HepG2 (cell line): ENCODE results near the gene NMT2. TPM values are rescaled to one million over a fixed set of nuclear protein-coding genes. Genes with fewer than 3 reads are reported as not detected.

Experiments
- ATAC-seq: fragments of 200-7000 bp; cut with Tn5 transposase; 3 replicates; pipeline ENCODE4 v1.9.1; 2020; ENCODE audit warnings: mild to moderate bottlenecking, moderate library complexity
- BruUV-seq: library from RNA; stranded (reverse); fragments of 400-500 nt; replicated peaks from 2 replicates; lab custom pipeline; 2021; lab: Mats Ljungman, UMichigan
- CTCF ChIA-PET: fragments of 300-600 bp; formaldehyde crosslinking; extraction: SDS; loops from one replicate; lab custom pipeline; 2021; ENCODE audit warnings: low total read pairs, inconsistent platforms, low intra/inter-chr PET ratio; lab: Yijun Ruan, JAX
- POLR2A ChIA-PET: fragments of 350-600 bp; sonication (Branson Sonifier 250); formaldehyde crosslinking; loops from one replicate; lab custom pipeline; 2020; ENCODE audit warnings: antibody characterized with exemption, inconsistent platforms; lab: Yijun Ruan, JAX
- DNase-seq: peaks from one replicate; pipeline ENCODE4 v3.0.0-alpha.2; 2015; ENCODE audit warnings: low spot score
- FAIRE-seq: peaks from 3 replicates; lab custom pipeline; 2011; peaks lifted over from hg19 to GRCh38; lab: Jason Lieb, UNC
- H2AFZ ChIP-seq: one replicate; pipeline ENCODE4 v1.6.1; 2011; ENCODE audit warnings: low read length, inconsistent platforms
- H3K27ac ChIP-seq: fragments of 300-600 bp; 3 replicates; pipeline ENCODE4 v1.8.0; 2011; ENCODE audit warnings: mixed run types, mild to moderate bottlenecking, mixed read lengths, low read length, inconsistent platforms; ENCODE audit not compliant: insufficient read depth; ENCODE audit errors: extremely low read length
- H3K27me3 ChIP-seq, 2 experiments: fragments of 200-600 bp in 1 of 2; 2 replicates in 1 of 2; 3 replicates in 1 of 2; pipeline versions ENCODE4 v1.6.0 to v1.8.0; 2011; ENCODE audit warnings: low read length in 2 of 2, mild to moderate bottlenecking in 2 of 2, moderate library complexity in 2 of 2, inconsistent platforms in 1 of 2; ENCODE audit not compliant: insufficient read depth in 2 of 2, control insufficient read depth in 1 of 2
- H3K36me3 ChIP-seq, 2 experiments: fragments of 200-600 bp in 1 of 2; replicated peaks in 1 of 2; 2 replicates in 1 of 2; 3 replicates in 1 of 2; pipeline versions ENCODE4 v1.5.1 to v1.8.0; 2011; ENCODE audit warnings: low read length in 2 of 2, inconsistent platforms in 1 of 2; ENCODE audit not compliant: insufficient read depth in 2 of 2, control insufficient read depth in 1 of 2
- H3K4me1 ChIP-seq: 2 replicates; pipeline ENCODE4 v1.5.1; 2012; ENCODE audit warnings: low read length, inconsistent platforms; ENCODE audit not compliant: insufficient read depth
- H3K4me2 ChIP-seq: 2 replicates; pipeline ENCODE4 v1.6.0; 2011; ENCODE audit warnings: low read depth, low read length, inconsistent platforms
- H3K4me3 ChIP-seq, 3 experiments: fragments of 200-600 bp in 1 of 3; sonication (generic), shearing (Covaris generic) in 1 of 3; replicated peaks in 1 of 3; 2 replicates each; pipeline ENCODE4 v1.5.1; 2011 to 2016; ENCODE audit warnings: low read length in 3 of 3, inconsistent platforms in 2 of 3, low read depth in 2 of 3, mild to moderate bottlenecking in 2 of 3, control low read depth in 1 of 3, mixed read lengths in 1 of 3; ENCODE audit not compliant: insufficient read depth in 1 of 3
- H3K79me2 ChIP-seq: one replicate; pipeline ENCODE4 v1.6.1; 2011; ENCODE audit warnings: low read length, inconsistent platforms; ENCODE audit not compliant: insufficient read depth
- H3K9ac ChIP-seq: 2 replicates; pipeline ENCODE4 v1.6.0; 2011; ENCODE audit warnings: mild to moderate bottlenecking, low read depth, low read length, inconsistent platforms; ENCODE audit not compliant: insufficient read depth
- H3K9me3 ChIP-seq: 2 replicates; pipeline ENCODE4 v1.5.1; 2012; ENCODE audit warnings: mild to moderate bottlenecking, low read length
- H4K20me1 ChIP-seq: 2 replicates; pipeline ENCODE4 v1.6.0; 2011; ENCODE audit warnings: inconsistent platforms, mild to moderate bottlenecking, low read length, moderate library complexity; ENCODE audit not compliant: insufficient read depth
- KDM4B ChIP-seq: sonication (generic); formaldehyde crosslinking; IDR thresholded peaks from 2 replicates; pipeline ENCODE4 v1.4.0; 2020; ENCODE audit warnings: missing genetic modification reagents
- MBD4 ChIP-seq: IDR thresholded peaks from 2 replicates; pipeline ENCODE4 v1.6.1; 2012; ENCODE audit warnings: low read length, inconsistent platforms, borderline replicate concordance
- MTERF4 ChIP-seq: sonication (generic); formaldehyde crosslinking; IDR thresholded peaks from 2 replicates; pipeline ENCODE4 v1.8.0; 2023; ENCODE audit warnings: mild to moderate bottlenecking, missing genetic modification reagents
- RFX5 ChIP-seq: IDR thresholded peaks from 2 replicates; pipeline ENCODE4 v1.6.1; 2011; ENCODE audit warnings: low read depth, low read length, improper control_type of control experiment
- SALL2 ChIP-seq: sonication (generic); formaldehyde crosslinking; IDR thresholded peaks from 2 replicates; pipeline ENCODE4 v1.8.1; 2023; ENCODE audit warnings: mild to moderate bottlenecking, missing genetic modification reagents, inconsistent platforms
- SOX13 ChIP-seq, 3 experiments: fragments of 450-650 bp in 1 of 3; sonication (generic) in 1 of 3; formaldehyde crosslinking in 1 of 3; IDR thresholded peaks in 2 of 3; conservative IDR thresholded peaks in 1 of 3; 2 replicates each; pipeline versions ENCODE4 v1.5.0 to v1.6.1; 2016 to 2020; ENCODE audit warnings: antibody characterized with exemption in 1 of 3, mild to moderate bottlenecking in 1 of 3, missing compliant biosample characterization in 1 of 3, missing genetic modification reagents in 1 of 3, moderate library complexity in 1 of 3
- TAF1 ChIP-seq: sonication (generic); formaldehyde crosslinking; IDR thresholded peaks from 2 replicates; pipeline ENCODE4 v1.4.0; 2020; ENCODE audit warnings: missing genetic modification reagents
- TCF12 ChIP-seq, 2 experiments: fragments of 450-650 bp in 1 of 2; sonication (generic) in 1 of 2; formaldehyde crosslinking in 1 of 2; IDR thresholded peaks; 2 replicates each; pipeline versions ENCODE4 v1.6.1 to v1.8.0; 2017 to 2022; ENCODE audit warnings: antibody characterized with exemption in 1 of 2, mild to moderate bottlenecking in 1 of 2, missing genetic modification reagents in 1 of 2, moderate library complexity in 1 of 2
- ZFP90 ChIP-seq: sonication (generic); formaldehyde crosslinking; IDR thresholded peaks from 2 replicates; pipeline ENCODE4 v1.8.0; 2022; ENCODE audit warnings: missing genetic modification reagents, mild to moderate bottlenecking, inconsistent platforms, borderline replicate concordance
- ZNF350 ChIP-seq: sonication (generic); formaldehyde crosslinking; IDR thresholded peaks from 2 replicates; pipeline ENCODE4 v1.4.0; 2020; ENCODE audit warnings: mild to moderate bottlenecking, low read depth, missing genetic modification reagents, borderline replicate concordance
- ZNF761 ChIP-seq: sonication (generic); formaldehyde crosslinking; conservative IDR thresholded peaks from 2 replicates; pipeline ENCODE4 v1.4.0; 2020; ENCODE audit warnings: mild to moderate bottlenecking, missing genetic modification reagents
- ZNF782 ChIP-seq: sonication (generic); formaldehyde crosslinking; IDR thresholded peaks from 2 replicates; pipeline ENCODE4 v1.4.0; 2020; ENCODE audit warnings: missing genetic modification reagents, mild to moderate bottlenecking, borderline replicate concordance
- ZNF816 ChIP-seq: sonication (generic); formaldehyde crosslinking; IDR thresholded peaks from 2 replicates; pipeline ENCODE4 v1.8.0; 2022; ENCODE audit warnings: missing genetic modification reagents, mild to moderate bottlenecking, borderline replicate concordance
- ZNF841 ChIP-seq: sonication (generic); formaldehyde crosslinking; IDR thresholded peaks from 2 replicates; pipeline ENCODE4 v1.8.1; 2023; ENCODE audit warnings: missing genetic modification reagents, borderline replicate concordance
- ZSCAN12 ChIP-seq: sonication (generic); formaldehyde crosslinking; IDR thresholded peaks from 2 replicates; pipeline ENCODE4 v1.9.0; 2021; ENCODE audit warnings: mild to moderate bottlenecking, missing genetic modification reagents
- WGBS: methylation state at CpG from one replicate; pipeline ENCODE4 v1.1.6; 2017; ENCODE audit warnings: low lambda C conversion rate; 5-methylcytosine and 5-hydroxymethylcytosine counted together
- in situ Hi-C: cut with HindIII; loops from 2 replicates; pipeline ENCODE4 v1.10.0; 2017; ENCODE audit warnings: low pct_unique_long_range_greater_than_20kb; ENCODE audit not compliant: extremely low pct_ligation_motif_present
- intact Hi-C: fragments of 100-400 bp; cut with micrococcal nuclease; formaldehyde crosslinking; loops from one replicate; pipeline ENCODE4 v1.10.0; 2022; ENCODE audit not compliant: unreplicated experiment
- polyA plus RNA-seq, 8 experiments: library from polyadenylated mRNA; depleted of rRNA in 3 of 8; stranded (reverse) in 7 of 8; unstranded in 1 of 8; fragments of >200 nt; fragmentation: Illumina TruSeq in 4 of 8; extraction: Trizol in 4 of 8; gene quantifications; 2 replicates each; pipeline versions ENCODE4 v1.2.1 to v1.2.3, GENCODE V29; 2011 to 2016; ENCODE audit warnings: low read depth in 4 of 8, missing spikeins in 1 of 8, mixed read lengths in 1 of 8; ENCODE audit not compliant: insufficient read depth in 1 of 8
- total RNA-seq, 5 experiments: library from RNA; depleted of rRNA; stranded (reverse); fragments of >200 nt; fragmentation: Illumina TruSeq; extraction: Trizol; gene quantifications; 2 replicates each; pipeline ENCODE4 v1.2.3, GENCODE V29; 2016; ENCODE audit warnings: low read depth in 1 of 5
- TF ChIP-seq, protein P1 (sequence below): sonication (generic); formaldehyde crosslinking; IDR thresholded peaks from 2 replicates; pipeline ENCODE4 v1.5.0; 2020; ENCODE audit warnings: missing genetic modification reagents
- TF ChIP-seq, protein P2 (sequence below): sonication (generic); formaldehyde crosslinking; IDR thresholded peaks from 2 replicates; pipeline ENCODE4 v1.8.0; 2022; ENCODE audit warnings: mild to moderate bottlenecking, missing genetic modification reagents

Gene NMT2
- total and polyA plus RNA-seq, 2 of the 13 experiments (the other 11 are each of a cell fraction or from before 2014, with no cell fraction given): 10.1 to 23.8 TPM

GRCh38 chr10:15216700-15217099, 48.2 kb upstream of the NMT2 start:
- FAIRE-seq (no peak), ATAC-seq (no peak), DNase-seq (no peak)
- no peak for TF ChIP-seq ZNF841 (CRISPR knock-in tag)
- TF ChIP-seq SOX13 (IDR thresholded peaks at IDR 0.05): no peak
- TF ChIP-seq SOX13 (CRISPR knock-in tag; conservative IDR thresholded peaks at IDR 0.05 in 1 of 2, IDR thresholded peaks at IDR 0.05 in 1 of 2): no peak
- TF ChIP-seq MTERF4 (CRISPR knock-in tag): no peak
- no peak for TF ChIP-seq ZNF350 (CRISPR knock-in tag)
- TF ChIP-seq, protein P1, sequence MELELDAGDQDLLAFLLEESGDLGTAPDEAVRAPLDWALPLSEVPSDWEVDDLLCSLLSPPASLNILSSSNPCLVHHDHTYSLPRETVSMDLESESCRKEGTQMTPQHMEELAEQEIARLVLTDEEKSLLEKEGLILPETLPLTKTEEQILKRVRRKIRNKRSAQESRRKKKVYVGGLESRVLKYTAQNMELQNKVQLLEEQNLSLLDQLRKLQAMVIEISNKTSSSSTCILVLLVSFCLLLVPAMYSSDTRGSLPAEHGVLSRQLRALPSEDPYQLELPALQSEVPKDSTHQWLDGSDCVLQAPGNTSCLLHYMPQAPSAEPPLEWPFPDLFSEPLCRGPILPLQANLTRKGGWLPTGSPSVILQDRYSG: no peak
- no peak for TF ChIP-seq ZNF782
- no peak for TF ChIP-seq MBD4
- TF ChIP-seq TAF1: no peak
- TF ChIP-seq RFX5: no peak
- TF ChIP-seq TCF12 (IDR thresholded peaks at IDR 0.05): no peak
- TF ChIP-seq TCF12 (CRISPR knock-in tag; IDR thresholded peaks at IDR 0.05): no peak
- no peak for TF ChIP-seq KDM4B (CRISPR knock-in tag)
- TF ChIP-seq ZNF816: no peak
- no peak for TF ChIP-seq ZSCAN12 (CRISPR knock-in tag)
- TF ChIP-seq ZNF761: no peak
- no peak for TF ChIP-seq SALL2 (CRISPR knock-in tag)
- TF ChIP-seq ZFP90 (CRISPR knock-in tag): no peak
- TF ChIP-seq, protein P2, sequence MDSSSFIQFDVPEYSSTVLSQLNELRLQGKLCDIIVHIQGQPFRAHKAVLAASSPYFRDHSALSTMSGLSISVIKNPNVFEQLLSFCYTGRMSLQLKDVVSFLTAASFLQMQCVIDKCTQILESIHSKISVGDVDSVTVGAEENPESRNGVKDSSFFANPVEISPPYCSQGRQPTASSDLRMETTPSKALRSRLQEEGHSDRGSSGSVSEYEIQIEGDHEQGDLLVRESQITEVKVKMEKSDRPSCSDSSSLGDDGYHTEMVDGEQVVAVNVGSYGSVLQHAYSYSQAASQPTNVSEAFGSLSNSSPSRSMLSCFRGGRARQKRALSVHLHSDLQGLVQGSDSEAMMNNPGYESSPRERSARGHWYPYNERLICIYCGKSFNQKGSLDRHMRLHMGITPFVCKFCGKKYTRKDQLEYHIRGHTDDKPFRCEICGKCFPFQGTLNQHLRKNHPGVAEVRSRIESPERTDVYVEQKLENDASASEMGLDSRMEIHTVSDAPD (CRISPR knock-in tag): no peak
- Histone ChIP-seq H3K27ac (no peak overlapping the region), H2AFZ (no peak overlapping the region), H3K9ac (no peak overlapping the region), H3K4me2 (no peak overlapping the region), H3K4me1 (no peaks in the 10 kb centered on the region), H3K9me3 (no peaks in the 10 kb centered on the region), H3K79me2 (no peaks in the 10 kb centered on the region), H4K20me1 (no peaks in the 10 kb centered on the region), H3K27me3 (no peaks in the 10 kb centered on the region; a peak in 1 of 5 replicates), H3K36me3 (peaks cover 15 to 50% of the 10 kb centered on the region in 2 experiments; a peak in 4 of 5 replicates), H3K4me3 (no peak overlapping the region)
- WGBS: 94% methylated on average over 6 of the region's 6 CpGs
- POLR2A ChIA-PET: no interaction called here
- no TSS peak for BruUV-seq
- in situ Hi-C loops: no loop called here
- intact Hi-C loops: no loop called here
- CTCF ChIA-PET: no interaction called here
